ENCODE measurements around the gene CTSZ.

The CTSZ gene

DNA sequence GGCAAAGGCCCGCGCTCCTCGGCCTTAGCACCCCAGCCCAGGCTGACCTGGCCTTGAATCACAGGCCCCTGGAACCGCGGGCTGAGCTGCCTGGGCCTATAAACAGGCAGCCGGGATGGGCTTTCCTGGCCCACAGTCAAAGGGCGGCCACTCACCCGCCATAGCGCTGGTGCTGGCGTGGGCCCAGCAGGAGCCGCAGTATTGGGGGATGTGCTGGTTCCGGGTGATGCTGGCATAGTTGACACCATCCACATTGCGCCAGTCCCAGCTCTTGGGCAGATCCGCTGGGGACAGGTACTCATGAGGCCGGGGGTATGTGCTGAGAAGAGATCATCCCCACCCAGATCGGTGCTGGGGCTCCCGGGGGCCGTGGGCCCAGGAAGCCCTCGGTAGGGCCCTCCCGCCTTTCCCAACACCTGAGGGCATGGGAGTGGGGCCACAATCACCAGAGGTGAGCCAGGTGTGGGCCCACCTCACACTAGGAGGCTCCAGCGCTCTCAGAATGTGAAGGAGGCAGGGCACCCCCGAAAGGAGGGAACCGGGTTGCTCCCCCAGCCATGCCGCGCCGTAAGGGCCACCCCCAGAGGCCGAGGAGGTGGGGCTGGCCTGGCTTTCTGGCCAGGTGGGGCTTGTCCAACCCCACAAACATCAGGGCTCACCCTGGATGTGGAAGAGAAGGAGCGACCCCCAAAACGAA is 739 bp downstream of the CTSZ start:
- in situ Hi-C loops (cut with HindIII; ENCODE audit: low pct_unique_long_range_greater_than_20kb, low sequenced_read_pairs): no loop called here
- TF ChIP-seq JUND (IDR thresholded peaks at IDR 0.05; ENCODE audit: low read depth): no peak
- DNase-seq (ENCODE audit: low read depth in 1 of 2, low spot score in 1 of 2): no peak

DNA sequence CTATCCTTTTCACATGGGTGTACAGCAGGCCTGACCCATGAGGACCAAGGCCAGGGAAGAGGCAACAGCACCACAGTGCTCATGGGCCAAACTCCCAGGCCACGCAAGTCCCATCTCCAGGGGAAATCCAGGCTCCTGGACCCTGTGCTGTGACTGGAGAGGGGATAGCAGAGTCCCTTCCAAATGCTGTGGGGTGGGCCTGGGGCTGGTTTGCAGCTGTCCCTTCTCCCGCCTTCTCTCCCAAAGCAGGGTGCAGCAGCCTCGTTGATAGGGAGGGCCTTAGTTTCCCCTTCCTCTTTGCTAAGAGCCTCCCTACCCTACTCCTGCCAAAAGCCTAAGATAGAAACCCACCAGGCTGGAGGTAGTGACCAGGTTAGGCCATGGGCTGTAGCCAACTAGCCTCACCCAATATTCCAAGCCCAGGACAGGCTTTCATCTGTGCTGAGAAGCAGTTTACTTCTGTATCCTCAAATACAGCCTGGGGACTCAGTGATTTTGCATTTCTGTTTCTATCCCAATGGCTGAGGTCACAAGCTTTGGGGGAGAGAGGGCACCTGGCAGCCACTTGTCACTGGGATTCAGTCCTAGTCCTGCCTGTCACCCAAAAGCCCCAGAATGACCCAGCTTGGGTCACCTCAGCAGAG is 1.4 kb downstream of the CTSZ start:
- TF ChIP-seq JUND (IDR thresholded peaks at IDR 0.05; ENCODE audit: low read depth): no peak
- no peak for DNase-seq (ENCODE audit: low read depth in 1 of 2, low spot score in 1 of 2)
- in situ Hi-C loops (cut with HindIII; ENCODE audit: low pct_unique_long_range_greater_than_20kb, low sequenced_read_pairs): no loop called here

DNA sequence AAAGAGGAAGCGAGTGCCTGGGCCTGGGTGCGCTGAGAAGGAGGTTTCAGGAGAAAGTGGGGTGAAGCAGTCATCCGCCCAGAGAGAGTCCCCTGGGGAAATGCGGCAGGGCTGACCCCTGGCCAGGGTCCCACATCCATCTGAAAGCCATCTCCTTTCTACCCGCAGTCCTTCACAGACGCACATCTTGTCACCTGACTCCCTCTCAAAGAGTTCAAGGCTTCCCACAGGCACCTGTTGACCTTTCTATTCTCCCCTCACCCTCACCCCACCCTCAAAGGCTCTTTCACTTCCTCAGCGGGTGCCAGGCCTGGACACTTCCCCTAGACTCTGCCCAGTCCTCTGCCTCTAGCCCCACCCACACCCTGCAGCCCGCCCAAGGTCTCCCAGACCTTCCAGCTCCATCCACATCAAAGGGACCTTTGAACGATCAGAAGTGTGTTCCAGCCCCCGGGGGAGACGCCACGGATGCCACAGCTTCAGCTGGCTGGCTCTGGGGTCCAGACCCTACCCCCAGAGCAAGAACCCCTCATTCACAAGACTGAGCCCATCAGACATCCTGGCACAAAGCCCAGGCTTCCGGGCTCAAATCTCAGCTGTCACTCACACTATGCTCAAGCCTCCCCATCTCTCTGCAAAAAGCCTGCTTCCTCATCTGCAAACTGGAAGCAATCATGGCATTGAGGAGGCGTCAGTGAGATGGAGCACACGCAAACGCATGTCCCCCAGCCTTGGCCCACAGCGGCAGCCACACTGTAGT is 2.1 kb downstream of the CTSZ start:
- in situ Hi-C loops (cut with HindIII; ENCODE audit: low pct_unique_long_range_greater_than_20kb, low sequenced_read_pairs): no loop called here
- DNase-seq (ENCODE audit: low read depth in 1 of 2, low spot score in 1 of 2): no peak
- no peak for TF ChIP-seq JUND (IDR thresholded peaks at IDR 0.05; ENCODE audit: low read depth)

DNA sequence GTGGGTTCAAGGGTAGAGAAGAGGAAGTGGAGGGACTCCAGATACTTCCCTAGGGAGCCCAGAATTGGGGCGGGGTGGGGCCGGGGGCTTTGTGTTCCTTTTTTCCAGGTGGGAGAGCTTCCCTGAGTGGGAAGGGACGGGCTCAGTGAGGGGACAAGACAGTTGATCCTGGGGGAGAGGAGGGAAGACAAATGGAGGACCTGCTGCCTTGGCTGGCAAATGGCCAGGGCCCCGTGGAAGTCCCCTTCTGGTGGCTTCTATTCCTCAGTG is 2.6 kb downstream of the CTSZ start:
- DNase-seq (ENCODE audit: low read depth in 1 of 2, low spot score in 1 of 2): no peak
- in situ Hi-C loops (cut with HindIII; ENCODE audit: low pct_unique_long_range_greater_than_20kb, low sequenced_read_pairs): no loop called here
- TF ChIP-seq JUND (IDR thresholded peaks at IDR 0.05; ENCODE audit: low read depth): no peak

DNA sequence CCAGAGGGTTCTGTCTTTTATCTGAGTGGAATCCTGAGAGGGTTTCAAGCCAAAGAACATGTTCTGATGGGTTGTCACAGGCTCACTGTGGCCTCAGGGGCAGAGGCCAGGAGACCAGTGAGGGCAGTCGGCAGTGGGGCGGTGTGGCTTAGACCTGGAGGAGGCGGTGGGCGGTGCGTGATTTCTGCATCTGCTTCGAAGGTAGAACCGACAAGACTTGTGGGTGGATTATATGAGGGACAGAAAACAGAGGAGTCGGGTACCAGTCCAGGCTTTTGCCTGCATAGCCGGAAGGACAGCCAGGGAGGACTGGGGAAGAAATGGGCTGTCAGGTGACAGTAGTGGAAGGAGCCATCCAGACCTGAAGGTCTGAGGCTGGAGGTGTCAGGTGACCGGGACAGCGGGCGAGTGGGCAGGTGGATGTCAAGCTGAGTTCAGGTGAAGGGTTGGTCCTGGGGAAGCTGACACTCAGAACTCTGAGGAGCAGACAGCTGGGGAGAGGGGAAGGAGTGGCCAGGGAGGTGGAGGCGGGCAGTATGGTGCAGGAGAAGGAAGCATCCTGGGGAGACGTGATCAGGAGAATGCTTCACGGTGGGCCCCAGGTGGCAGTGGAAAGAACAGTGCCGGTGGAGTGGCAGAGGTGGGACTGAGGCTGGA is 3.1 kb downstream of the CTSZ start:
- in situ Hi-C loops (cut with HindIII; ENCODE audit: low pct_unique_long_range_greater_than_20kb, low sequenced_read_pairs): no loop called here
- DNase-seq (ENCODE audit: low read depth in 1 of 2, low spot score in 1 of 2): no peak
- TF ChIP-seq JUND (IDR thresholded peaks at IDR 0.05; ENCODE audit: low read depth): no peak

DNA sequence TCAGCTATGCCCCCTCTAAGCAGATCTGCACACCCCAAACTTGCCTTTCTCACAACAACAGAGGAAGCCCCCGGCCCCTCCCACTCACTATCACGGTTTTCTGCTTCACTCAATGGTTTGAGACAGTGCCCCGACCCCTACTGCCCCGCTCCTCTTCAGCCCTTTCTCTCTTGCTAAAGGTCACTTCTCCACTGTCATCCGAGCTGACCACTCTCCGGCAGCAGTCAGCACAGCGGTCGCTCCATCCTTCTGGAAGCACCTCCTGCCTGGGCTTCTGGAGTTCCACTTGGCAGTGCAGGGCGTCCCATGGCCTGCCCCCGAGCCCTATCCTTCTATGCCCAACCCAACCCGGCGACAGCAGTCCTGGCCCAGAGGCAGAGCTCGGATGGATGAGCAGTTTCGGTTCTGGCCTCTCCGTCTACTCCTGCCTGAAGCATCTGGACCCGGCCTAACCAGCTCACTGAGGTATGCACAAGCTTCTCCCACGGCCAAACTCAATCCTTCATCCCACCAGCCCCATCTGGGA is 4.1 kb downstream of the CTSZ start:
- in situ Hi-C loops (cut with HindIII; ENCODE audit: low pct_unique_long_range_greater_than_20kb, low sequenced_read_pairs): no loop called here
- no peak for DNase-seq (ENCODE audit: low read depth in 1 of 2, low spot score in 1 of 2)
- TF ChIP-seq JUND (IDR thresholded peaks at IDR 0.05; ENCODE audit: low read depth): no peak

DNA sequence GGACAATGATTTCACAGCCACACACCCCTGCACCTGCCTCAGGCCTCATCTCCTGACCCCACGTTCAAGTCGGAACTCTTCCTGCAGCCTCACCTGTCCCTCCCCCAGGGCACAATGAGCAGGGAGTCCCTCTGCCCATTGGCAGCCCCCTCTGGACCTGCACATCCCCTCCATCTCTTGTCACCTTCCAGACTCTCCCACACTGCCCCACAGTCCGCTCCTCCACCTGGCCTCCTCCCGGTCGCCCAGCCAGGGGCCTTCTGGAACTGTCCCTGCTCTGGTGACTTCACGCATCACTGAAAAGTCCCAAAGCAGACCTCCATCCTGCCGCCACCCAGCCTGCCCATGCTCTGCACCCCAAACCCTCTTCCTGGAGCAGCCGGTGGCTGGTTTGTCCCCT is 4.7 kb downstream of the CTSZ start:
- no peak for TF ChIP-seq JUND (IDR thresholded peaks at IDR 0.05; ENCODE audit: low read depth)
- in situ Hi-C loops (cut with HindIII; ENCODE audit: low pct_unique_long_range_greater_than_20kb, low sequenced_read_pairs): no loop called here
- DNase-seq (ENCODE audit: low read depth in 1 of 2, low spot score in 1 of 2): no peak

DNA sequence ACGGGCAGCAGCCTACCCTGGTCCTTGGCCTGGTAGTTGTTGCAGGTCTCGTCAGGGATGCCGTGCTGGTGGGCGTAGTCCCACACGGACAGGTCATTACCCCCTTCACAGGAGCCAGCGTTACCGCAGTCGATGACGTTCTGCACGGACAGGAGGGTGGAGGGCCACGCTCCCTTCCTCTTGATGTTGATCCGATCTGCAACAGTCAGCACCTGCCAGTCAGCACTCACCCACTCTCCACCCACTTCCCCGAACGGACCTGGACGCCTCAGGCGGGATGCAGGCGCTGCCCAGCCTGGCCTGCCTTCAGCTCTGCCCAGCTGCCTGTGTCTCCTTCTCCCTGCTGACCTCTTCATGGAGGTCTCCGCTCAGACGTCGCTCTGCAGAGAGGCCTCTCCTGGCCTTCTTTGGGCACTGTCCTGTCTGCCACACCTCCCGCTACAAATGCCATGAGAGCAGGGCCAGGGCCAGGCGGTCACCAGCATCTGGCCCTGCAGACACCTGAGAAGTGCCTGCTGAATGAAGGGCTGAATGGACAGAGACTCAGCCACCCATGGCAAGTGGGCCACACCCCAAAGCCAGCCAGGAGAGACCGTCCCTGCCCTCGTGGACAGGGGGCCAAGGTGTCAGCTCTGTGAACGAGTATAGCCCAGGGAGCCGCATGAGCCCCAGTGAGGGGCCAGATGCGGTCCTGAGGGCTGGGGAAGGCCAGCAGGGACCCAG is 5.4 kb downstream of the CTSZ start:
- in situ Hi-C loops (cut with HindIII; ENCODE audit: low pct_unique_long_range_greater_than_20kb, low sequenced_read_pairs): no loop called here
- DNase-seq (ENCODE audit: low read depth in 1 of 2, low spot score in 1 of 2): no peak
- no peak for TF ChIP-seq JUND (IDR thresholded peaks at IDR 0.05; ENCODE audit: low read depth)

DNA sequence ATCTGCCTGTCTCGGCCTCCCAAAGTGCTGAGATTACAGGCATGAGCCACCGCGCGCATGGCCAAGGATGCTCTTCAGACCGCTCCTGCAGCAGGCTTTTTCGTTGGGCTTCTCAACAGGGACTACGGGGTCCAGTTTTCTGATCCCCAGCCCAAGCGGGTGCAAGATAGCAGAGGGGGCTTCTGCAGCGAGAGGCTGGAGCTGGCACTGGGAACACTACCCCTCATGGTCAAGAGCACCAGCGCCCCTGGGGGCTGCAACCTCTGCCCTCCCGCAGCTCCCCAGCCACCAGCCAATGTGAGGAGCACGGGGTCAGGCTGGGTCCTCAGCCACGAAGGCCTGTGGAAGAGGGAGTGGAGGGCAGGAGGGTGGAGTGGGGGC is 6.0 kb downstream of the CTSZ start:
- no peak for DNase-seq (ENCODE audit: low read depth in 1 of 2, low spot score in 1 of 2)
- no peak for TF ChIP-seq JUND (IDR thresholded peaks at IDR 0.05; ENCODE audit: low read depth)
- in situ Hi-C loops (cut with HindIII; ENCODE audit: low pct_unique_long_range_greater_than_20kb, low sequenced_read_pairs): no loop called here

DNA sequence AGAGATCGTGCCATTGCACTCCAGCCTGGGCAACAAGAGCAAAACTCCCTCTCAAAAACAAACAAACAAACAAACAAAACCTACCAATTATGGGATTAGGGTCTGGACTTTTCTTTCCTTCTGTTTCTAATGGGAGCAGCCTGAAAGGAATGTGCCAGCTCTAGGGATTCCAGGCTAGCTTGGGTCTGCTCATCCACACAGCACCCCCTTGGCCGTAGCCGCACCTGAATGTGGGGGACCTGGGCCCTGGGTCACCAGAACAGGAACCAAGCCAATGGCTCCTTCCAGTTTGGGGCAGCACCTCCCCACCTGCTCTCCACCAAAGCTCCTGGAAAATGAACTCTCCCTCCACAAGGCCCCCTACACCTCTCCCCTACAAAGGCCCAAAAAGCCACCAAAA is 6.7 kb downstream of the CTSZ start:
- in situ Hi-C loops (cut with HindIII; ENCODE audit: low pct_unique_long_range_greater_than_20kb, low sequenced_read_pairs): no loop called here
- TF ChIP-seq JUND (IDR thresholded peaks at IDR 0.05; ENCODE audit: low read depth): no peak
- no peak for DNase-seq (ENCODE audit: low read depth in 1 of 2, low spot score in 1 of 2)

DNA sequence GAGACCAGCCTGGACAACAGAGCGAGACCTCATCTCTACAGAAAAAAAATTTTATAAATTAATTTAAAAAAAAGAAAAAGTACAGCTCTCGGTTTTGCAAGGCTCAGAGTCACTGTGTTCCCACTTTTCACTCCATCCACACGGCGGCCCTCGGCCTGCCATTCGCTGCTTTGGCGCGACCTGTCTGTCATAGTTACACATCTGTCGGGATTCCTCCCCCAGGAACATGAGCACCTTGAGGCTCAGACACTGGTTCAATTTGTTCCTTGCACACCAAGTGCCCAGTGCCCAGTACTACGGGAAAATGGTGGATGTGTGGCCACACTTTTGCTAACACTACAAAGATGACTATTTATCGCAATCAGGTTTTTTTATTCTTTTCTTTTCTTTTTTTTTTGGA is 8.4 kb downstream of the CTSZ start:
- in situ Hi-C loops (cut with HindIII; ENCODE audit: low pct_unique_long_range_greater_than_20kb, low sequenced_read_pairs): no loop called here
- no peak for DNase-seq (ENCODE audit: low read depth in 1 of 2, low spot score in 1 of 2)
- TF ChIP-seq JUND (IDR thresholded peaks at IDR 0.05; ENCODE audit: low read depth): no peak

DNA sequence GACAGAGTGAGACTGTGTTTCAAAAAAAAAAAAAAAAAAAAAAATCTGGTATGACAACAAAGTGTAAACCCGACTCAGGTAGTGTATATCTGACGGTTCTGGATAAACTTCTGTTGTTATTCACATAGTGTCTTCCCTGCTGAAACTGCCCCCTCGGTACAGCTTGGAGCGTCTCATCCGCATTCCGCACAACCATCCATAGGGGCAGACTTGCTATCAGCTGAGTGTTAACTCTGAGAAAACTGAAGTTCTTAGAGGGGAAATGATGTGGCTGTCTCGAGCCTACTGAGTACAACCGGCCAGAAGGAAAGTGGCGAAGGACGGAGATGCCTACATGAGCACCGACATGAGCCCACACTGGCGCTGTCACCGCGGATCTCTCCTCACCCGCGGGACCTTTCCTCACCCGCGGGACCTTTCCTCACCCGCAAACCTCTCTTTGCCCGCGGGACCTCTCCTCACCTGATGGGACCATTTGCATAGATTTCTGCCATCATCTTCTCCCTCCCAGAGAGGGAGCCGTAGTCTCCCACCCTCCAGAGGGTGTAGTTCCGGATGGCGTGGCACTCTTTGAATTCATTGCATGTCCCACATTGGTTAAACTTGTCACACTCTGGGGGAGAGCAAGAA is 9.8 kb downstream of the CTSZ start:
- in situ Hi-C loops (cut with HindIII; ENCODE audit: low pct_unique_long_range_greater_than_20kb, low sequenced_read_pairs): no loop called here
- TF ChIP-seq JUND (IDR thresholded peaks at IDR 0.05; ENCODE audit: low read depth): no peak
- DNase-seq (ENCODE audit: low read depth in 1 of 2, low spot score in 1 of 2): no peak

Data from T47D (cell line).